ENCODE results near the gene KRTAP9-4.

- no peak for TF ChIP-seq POLR2AphosphoS5 (IDR thresholded peaks at IDR 0.05)
- no peak for TF ChIP-seq POLR2A (IDR thresholded peaks at IDR 0.05)
- no peak for TF ChIP-seq CTCF (IDR thresholded peaks at IDR 0.05 in 8 of 11, conservative IDR thresholded peaks at IDR 0.05 in 3 of 11)
Measured at GRCh38 chr17:41267711-41268110, 18.2 kb downstream of the KRTAP9-4 start.
